GM12878 (cell line): ENCODE measurements around the gene B9D1. TPM values are rescaled to one million over a fixed set of nuclear protein-coding genes. Genes with fewer than 3 reads are reported as not detected.

Experiments used
- ATF3 ChIP-seq: IDR thresholded peaks from 2 replicates; pipeline ENCODE4 v1.6.1; 2011; ENCODE audit warnings: low read depth, mild to moderate bottlenecking, low read length, moderate library complexity, borderline replicate concordance; ENCODE audit errors: extremely low read depth
- HDAC6 ChIP-seq: fragments of 200-600 bp; sonication (generic); IDR thresholded peaks from one replicate; pipeline ENCODE4 v1.8.0; 2017; ENCODE audit warnings: antibody characterized with exemption; ENCODE audit not compliant: unreplicated experiment
- HSF1 ChIP-seq: fragments of 150-350 bp; IDR thresholded peaks from 2 replicates; pipeline ENCODE4 v1.6.1; 2014; ENCODE audit warnings: mild to moderate bottlenecking, low read depth, low read length
- IKZF2 ChIP-seq, 2 experiments: fragments of 450-650 bp; IDR thresholded peaks; 2 replicates each; pipeline ENCODE4 v1.6.1; 2017; ENCODE audit warnings: mild to moderate bottlenecking in 2 of 2, moderate library complexity in 2 of 2
- MEF2A ChIP-seq: IDR thresholded peaks from 2 replicates; pipeline ENCODE4 v1.6.1; 2011; ENCODE audit warnings: low read depth, mild to moderate bottlenecking, low read length, moderate library complexity; ENCODE audit not compliant: insufficient read depth
- NBN ChIP-seq: fragments of 450-650 bp; IDR thresholded peaks from 2 replicates; pipeline ENCODE4 v1.6.1; 2016
- NFYA ChIP-seq: IDR thresholded peaks from 2 replicates; pipeline ENCODE4 v1.6.1; 2011; ENCODE audit warnings: low read depth, mild to moderate bottlenecking, low read length, improper control_type of control experiment, borderline replicate concordance
- POLR2AphosphoS5 ChIP-seq: IDR thresholded peaks from 2 replicates; pipeline ENCODE4 v1.6.1; 2011; ENCODE audit warnings: mild to moderate bottlenecking, low read length, inconsistent platforms
- RBBP5 ChIP-seq: fragments of 200-600 bp; sonication (generic); conservative IDR thresholded peaks from 2 replicates; pipeline ENCODE4 v1.6.1; 2016
- SMAD1 ChIP-seq: fragments of 450-650 bp; IDR thresholded peaks from 2 replicates; pipeline ENCODE4 v1.6.1; 2018; ENCODE audit warnings: mild to moderate bottlenecking, low read depth; ENCODE audit not compliant: partially characterized antibody
- SPI1 ChIP-seq: IDR thresholded peaks from 2 replicates; pipeline ENCODE4 v1.6.1; 2011; ENCODE audit warnings: low read depth, mild to moderate bottlenecking, low read length, moderate library complexity, borderline replicate concordance; ENCODE audit not compliant: insufficient read depth
- TBL1XR1 ChIP-seq: IDR thresholded peaks from 2 replicates; pipeline ENCODE4 v1.6.1; 2012; ENCODE audit warnings: low read depth, low read length, improper control_type of control experiment
- YY1 ChIP-seq: IDR thresholded peaks from 2 replicates; pipeline ENCODE4 v1.6.1; 2011; ENCODE audit warnings: low read depth, mild to moderate bottlenecking, low read length
- ZBTB4 ChIP-seq: fragments of 450-650 bp; formaldehyde crosslinking; IDR thresholded peaks from 2 replicates; pipeline ENCODE4 v1.4.0; 2022; ENCODE audit warnings: mild to moderate bottlenecking, moderate library complexity
- polyA plus RNA-seq, 11 experiments: library from polyadenylated mRNA; depleted of rRNA in 4 of 11; unstranded in 6 of 11; stranded (reverse) in 5 of 11; fragments of >200 nt; fragmentation: Nextera tagmentation in 4 of 11; fragmentation: Illumina TruSeq in 1 of 11; extraction: Ambion mirVana in 4 of 11; extraction: Trizol in 1 of 11; gene quantifications; 1 replicate in 1 of 11; 2 replicates in 10 of 11; pipeline versions ENCODE4 v1.2.1 to v1.2.3, GENCODE V29; 2011 to 2016; ENCODE audit warnings: inconsistent platforms in 2 of 11, missing spikeins in 2 of 11, low read depth in 1 of 11
- total RNA-seq, 4 experiments: library from RNA; depleted of rRNA in 3 of 4; stranded (reverse); fragments of >200 nt in 3 of 4; fragmentation: Illumina TruSeq in 1 of 4; extraction: Trizol in 1 of 4; gene quantifications; 2 replicates each; pipeline versions ENCODE4 v1.2.1 to v1.2.3, GENCODE V29; 2013 to 2021
- TF ChIP-seq, protein P1 (sequence below): fragments of 450-650 bp; IDR thresholded peaks from 2 replicates; pipeline ENCODE4 v1.6.1; 2017; ENCODE audit warnings: borderline replicate concordance
- TF ChIP-seq, protein P2 (sequence below): fragments of 450-650 bp; IDR thresholded peaks from 2 replicates; pipeline ENCODE4 v1.6.1; 2016; ENCODE audit warnings: mild to moderate bottlenecking
- TF ChIP-seq, protein P3 (sequence below): fragments of 150-350 bp; IDR thresholded peaks from 2 replicates; pipeline ENCODE4 v1.6.1; 2016; ENCODE audit warnings: low read depth, low read length

The B9D1 gene
- total and polyA plus RNA-seq, 10 of the 15 experiments (the other 5 are each of a cell fraction or from before 2014, with no cell fraction given) = 5.9 to 18.3 (median 9.8) TPM

- TF ChIP-seq ZBTB4 (no peak), RBBP5 (peak; percentile 82; the same call in 1 of the 2 replicates), IKZF2 (IDR thresholded peaks at IDR 0.05) (peak; percentile 38 to 49; a peak in 3 of 4 replicates), TBL1XR1 (no peak), NBN (peak; percentile 80), SPI1 (0 out of 2 replicates have a peak, but pooled peaks have one; percentile 4), YY1 (peak; percentile 82), HSF1 (no peak), NFYA (no peak), ATF3 (no peak), SMAD1 (peak; percentile 59), POLR2AphosphoS5 (peak; percentile 83), MEF2A (0 out of 2 replicates have a peak, but pooled peaks have one; percentile 9), HDAC6 (no peak)
- TF ChIP-seq, protein P1, sequence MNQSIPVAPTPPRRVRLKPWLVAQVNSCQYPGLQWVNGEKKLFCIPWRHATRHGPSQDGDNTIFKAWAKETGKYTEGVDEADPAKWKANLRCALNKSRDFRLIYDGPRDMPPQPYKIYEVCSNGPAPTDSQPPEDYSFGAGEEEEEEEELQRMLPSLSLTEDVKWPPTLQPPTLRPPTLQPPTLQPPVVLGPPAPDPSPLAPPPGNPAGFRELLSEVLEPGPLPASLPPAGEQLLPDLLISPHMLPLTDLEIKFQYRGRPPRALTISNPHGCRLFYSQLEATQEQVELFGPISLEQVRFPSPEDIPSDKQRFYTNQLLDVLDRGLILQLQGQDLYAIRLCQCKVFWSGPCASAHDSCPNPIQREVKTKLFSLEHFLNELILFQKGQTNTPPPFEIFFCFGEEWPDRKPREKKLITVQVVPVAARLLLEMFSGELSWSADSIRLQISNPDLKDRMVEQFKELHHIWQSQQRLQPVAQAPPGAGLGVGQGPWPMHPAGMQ = no peak
- TF ChIP-seq, protein P2, sequence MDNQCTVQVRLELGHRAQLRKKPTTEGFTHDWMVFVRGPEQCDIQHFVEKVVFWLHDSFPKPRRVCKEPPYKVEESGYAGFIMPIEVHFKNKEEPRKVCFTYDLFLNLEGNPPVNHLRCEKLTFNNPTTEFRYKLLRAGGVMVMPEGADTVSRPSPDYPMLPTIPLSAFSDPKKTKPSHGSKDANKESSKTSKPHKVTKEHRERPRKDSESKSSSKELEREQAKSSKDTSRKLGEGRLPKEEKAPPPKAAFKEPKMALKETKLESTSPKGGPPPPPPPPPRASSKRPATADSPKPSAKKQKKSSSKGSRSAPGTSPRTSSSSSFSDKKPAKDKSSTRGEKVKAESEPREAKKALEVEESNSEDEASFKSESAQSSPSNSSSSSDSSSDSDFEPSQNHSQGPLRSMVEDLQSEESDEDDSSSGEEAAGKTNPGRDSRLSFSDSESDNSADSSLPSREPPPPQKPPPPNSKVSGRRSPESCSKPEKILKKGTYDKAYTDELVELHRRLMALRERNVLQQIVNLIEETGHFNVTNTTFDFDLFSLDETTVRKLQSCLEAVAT = peak; percentile 72; the same call in 1 of the 2 replicates
- TF ChIP-seq, protein P3, sequence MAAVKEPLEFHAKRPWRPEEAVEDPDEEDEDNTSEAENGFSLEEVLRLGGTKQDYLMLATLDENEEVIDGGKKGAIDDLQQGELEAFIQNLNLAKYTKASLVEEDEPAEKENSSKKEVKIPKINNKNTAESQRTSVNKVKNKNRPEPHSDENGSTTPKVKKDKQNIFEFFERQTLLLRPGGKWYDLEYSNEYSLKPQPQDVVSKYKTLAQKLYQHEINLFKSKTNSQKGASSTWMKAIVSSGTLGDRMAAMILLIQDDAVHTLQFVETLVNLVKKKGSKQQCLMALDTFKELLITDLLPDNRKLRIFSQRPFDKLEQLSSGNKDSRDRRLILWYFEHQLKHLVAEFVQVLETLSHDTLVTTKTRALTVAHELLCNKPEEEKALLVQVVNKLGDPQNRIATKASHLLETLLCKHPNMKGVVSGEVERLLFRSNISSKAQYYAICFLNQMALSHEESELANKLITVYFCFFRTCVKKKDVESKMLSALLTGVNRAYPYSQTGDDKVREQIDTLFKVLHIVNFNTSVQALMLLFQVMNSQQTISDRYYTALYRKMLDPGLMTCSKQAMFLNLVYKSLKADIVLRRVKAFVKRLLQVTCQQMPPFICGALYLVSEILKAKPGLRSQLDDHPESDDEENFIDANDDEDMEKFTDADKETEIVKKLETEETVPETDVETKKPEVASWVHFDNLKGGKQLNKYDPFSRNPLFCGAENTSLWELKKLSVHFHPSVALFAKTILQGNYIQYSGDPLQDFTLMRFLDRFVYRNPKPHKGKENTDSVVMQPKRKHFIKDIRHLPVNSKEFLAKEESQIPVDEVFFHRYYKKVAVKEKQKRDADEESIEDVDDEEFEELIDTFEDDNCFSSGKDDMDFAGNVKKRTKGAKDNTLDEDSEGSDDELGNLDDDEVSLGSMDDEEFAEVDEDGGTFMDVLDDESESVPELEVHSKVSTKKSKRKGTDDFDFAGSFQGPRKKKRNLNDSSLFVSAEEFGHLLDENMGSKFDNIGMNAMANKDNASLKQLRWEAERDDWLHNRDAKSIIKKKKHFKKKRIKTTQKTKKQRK = no peak
These were observed 15.3 kb upstream of the B9D1 start (continued) for GRCh38 chr17:19377602-19378415.
